HCT116 (cell line): ENCODE results near the gene PSMA6.
"Not testable (repeated sequence)": the region's sequence is repeated elsewhere in the genome, so short reads cannot be mapped to it uniquely, and the experiment has no call there.

Experiments
- POLR2A ChIP-seq: IDR thresholded peaks from 2 replicates; pipeline ENCODE4 v1.7.0; 2011; ENCODE audit warnings: borderline replicate concordance; ENCODE audit not compliant: insufficient read depth, insufficient read length; ENCODE audit errors: extremely low read depth
- RAD21 ChIP-seq: IDR thresholded peaks from 2 replicates; pipeline ENCODE4 v1.6.1; 2012; ENCODE audit warnings: low read depth, mild to moderate bottlenecking
- TF ChIP-seq, protein P1 (sequence below), 3 experiments: fragments of 200-600 bp in 1 of 3; sonication (generic) in 1 of 3; IDR thresholded peaks in 2 of 3; conservative IDR thresholded peaks in 1 of 3; 2 replicates each; pipeline ENCODE4 v1.5.1; 2012 to 2017; ENCODE audit warnings: low read depth in 2 of 3, low read length in 2 of 3, antibody characterized with exemption in 1 of 3, borderline replicate concordance in 1 of 3, control low read depth in 1 of 3, mild to moderate bottlenecking in 1 of 3, mixed read lengths in 1 of 3, mixed run types in 1 of 3, moderate library complexity in 1 of 3; ENCODE audit not compliant: insufficient read depth in 1 of 3

DNA sequence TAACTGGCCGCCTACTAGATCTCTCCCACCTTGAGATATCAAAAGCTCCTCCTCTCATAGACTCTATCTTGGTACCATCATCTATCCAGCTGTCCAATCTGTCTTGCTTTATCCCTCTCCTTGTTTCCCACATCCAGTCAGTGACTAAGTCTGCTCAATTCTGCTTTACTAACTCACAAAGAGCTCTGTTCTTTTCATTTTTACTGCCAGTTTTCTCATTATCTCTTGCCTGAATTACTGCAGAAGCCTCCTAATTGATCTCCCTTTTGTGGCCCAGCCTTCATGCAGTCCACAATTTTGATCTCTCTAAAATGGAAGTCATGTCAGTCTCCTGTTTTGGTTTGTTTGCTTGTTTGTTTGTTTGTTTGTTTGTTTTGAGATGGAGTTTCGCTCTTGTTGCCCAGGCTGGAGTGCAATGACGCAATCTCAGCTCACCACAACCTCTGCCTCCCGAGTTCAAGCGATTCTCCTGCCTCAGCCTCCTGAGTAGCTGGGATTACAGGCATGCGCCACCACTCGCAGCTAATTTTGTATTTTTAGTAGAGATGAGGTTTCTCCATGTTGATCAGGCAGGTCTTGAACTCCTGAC lies 38.1 kb upstream of the PSMA6 start:
- TF ChIP-seq RAD21, POLR2A: not testable (repeated sequence)
- TF ChIP-seq, protein P1, sequence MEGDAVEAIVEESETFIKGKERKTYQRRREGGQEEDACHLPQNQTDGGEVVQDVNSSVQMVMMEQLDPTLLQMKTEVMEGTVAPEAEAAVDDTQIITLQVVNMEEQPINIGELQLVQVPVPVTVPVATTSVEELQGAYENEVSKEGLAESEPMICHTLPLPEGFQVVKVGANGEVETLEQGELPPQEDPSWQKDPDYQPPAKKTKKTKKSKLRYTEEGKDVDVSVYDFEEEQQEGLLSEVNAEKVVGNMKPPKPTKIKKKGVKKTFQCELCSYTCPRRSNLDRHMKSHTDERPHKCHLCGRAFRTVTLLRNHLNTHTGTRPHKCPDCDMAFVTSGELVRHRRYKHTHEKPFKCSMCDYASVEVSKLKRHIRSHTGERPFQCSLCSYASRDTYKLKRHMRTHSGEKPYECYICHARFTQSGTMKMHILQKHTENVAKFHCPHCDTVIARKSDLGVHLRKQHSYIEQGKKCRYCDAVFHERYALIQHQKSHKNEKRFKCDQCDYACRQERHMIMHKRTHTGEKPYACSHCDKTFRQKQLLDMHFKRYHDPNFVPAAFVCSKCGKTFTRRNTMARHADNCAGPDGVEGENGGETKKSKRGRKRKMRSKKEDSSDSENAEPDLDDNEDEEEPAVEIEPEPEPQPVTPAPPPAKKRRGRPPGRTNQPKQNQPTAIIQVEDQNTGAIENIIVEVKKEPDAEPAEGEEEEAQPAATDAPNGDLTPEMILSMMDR (IDR thresholded peaks at IDR 0.05 in 2 of 3, conservative IDR thresholded peaks at IDR 0.05 in 1 of 3; ENCODE audit: borderline replicate concordance in 1 of 3, insufficient read depth in 1 of 3, low read depth in 2 of 3, low read length in 2 of 3) = not testable (repeated sequence)
